Measurements from ENCODE around the gene FAT3.

The FAT3 gene

GRCh38 chr11:92240916-92241315, 16.3 kb downstream of the FAT3 start:
- Mint-ChIP-seq H3K9me3 (peaks cover 4% of the 10 kb centered on the region), H3K27ac (no peak overlapping the region), H3K4me3 (no peak overlapping the region), H3K4me1 (peaks cover 59% of the 10 kb centered on the region), H3K36me3 (ENCODE audit: low read depth) (peaks cover 14% of the 10 kb centered on the region), H3K27me3 (ENCODE audit: low read depth, poor library complexity) (peaks cover 3% of the 10 kb centered on the region)
- DNase-seq: no peak
- no peak for TF ChIP-seq CTCF (IDR thresholded peaks at IDR 0.05)

- H3K4me3 Mint-ChIP-seq: no peak overlapping the region
- no peak for DNase-seq
- H3K9me3 Mint-ChIP-seq: peaks cover 4% of the 10 kb centered on the region
- peaks cover 22% of the 10 kb centered on the region for H3K4me1 Mint-ChIP-seq
- H3K27me3 Mint-ChIP-seq (ENCODE audit: low read depth, poor library complexity): peaks cover 3% of the 10 kb centered on the region
- no peak overlapping the region for H3K27ac Mint-ChIP-seq
- H3K36me3 Mint-ChIP-seq (ENCODE audit: low read depth): peaks cover 22% of the 10 kb centered on the region
- no peak for TF ChIP-seq CTCF (IDR thresholded peaks at IDR 0.05)
Measured at GRCh38 chr11:92245700-92246271, 21.2 kb downstream of the FAT3 start.

DNA sequence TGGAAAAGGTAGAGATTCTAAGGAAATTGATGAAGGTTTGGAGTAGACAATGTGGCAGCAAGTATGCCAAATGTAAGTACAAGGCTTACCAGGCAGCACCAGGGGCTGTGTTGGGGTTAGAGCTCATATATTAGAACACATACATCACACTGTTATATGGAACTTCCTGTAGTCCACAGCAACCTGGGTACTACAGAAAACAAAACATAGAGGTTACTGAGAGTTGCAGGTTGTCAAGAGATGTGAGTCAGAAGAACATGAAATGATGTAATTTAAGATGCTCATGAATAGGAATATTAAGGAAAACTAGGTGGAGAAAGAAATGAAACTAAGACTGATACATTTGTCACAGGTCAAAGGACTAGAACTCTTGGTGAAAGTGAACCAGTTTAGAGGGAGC, 22.0 kb downstream of the FAT3 start:
- no peak overlapping the region for H3K4me3 Mint-ChIP-seq
- H3K9me3 Mint-ChIP-seq: peaks cover 4% of the 10 kb centered on the region
- DNase-seq: no peak
- H3K36me3 Mint-ChIP-seq (ENCODE audit: low read depth): peaks cover 22% of the 10 kb centered on the region
- H3K27me3 Mint-ChIP-seq (ENCODE audit: low read depth, poor library complexity): peaks cover 3% of the 10 kb centered on the region
- H3K27ac Mint-ChIP-seq: no peak overlapping the region
- peaks cover 15% of the 10 kb centered on the region for H3K4me1 Mint-ChIP-seq
- TF ChIP-seq CTCF (IDR thresholded peaks at IDR 0.05): no peak

GRCh38 chr11:92249156-92249753, 24.6 kb downstream of the FAT3 start:
- peaks cover 4% of the 10 kb centered on the region for H3K9me3 Mint-ChIP-seq
- TF ChIP-seq CTCF (IDR thresholded peaks at IDR 0.05): no peak

GRCh38 chr11:92251980-92252379, 27.4 kb downstream of the FAT3 start:
- H3K9me3 Mint-ChIP-seq: no peaks in the 10 kb centered on the region
- H3K4me3 Mint-ChIP-seq: no peak overlapping the region
- H3K27me3 Mint-ChIP-seq (ENCODE audit: low read depth, poor library complexity): no peaks in the 10 kb centered on the region
- peak overlapping the region; percentile 88 for H3K27ac Mint-ChIP-seq
- peaks cover 14% of the 10 kb centered on the region for H3K36me3 Mint-ChIP-seq (ENCODE audit: low read depth)
- no peak for DNase-seq
- no peak for TF ChIP-seq CTCF (IDR thresholded peaks at IDR 0.05)
- H3K4me1 Mint-ChIP-seq: peaks cover 34% of the 10 kb centered on the region

More at GRCh38 chr11:92249156-92249753, 24.6 kb downstream of the FAT3 start:
- no peak for DNase-seq
- Mint-ChIP-seq H3K4me1 (peaks cover 28% of the 10 kb centered on the region), H3K4me3 (no peak overlapping the region), H3K27ac (peak overlapping the region; percentile 15), H3K27me3 (ENCODE audit: low read depth, poor library complexity) (peaks cover 3% of the 10 kb centered on the region), H3K36me3 (ENCODE audit: low read depth) (peaks cover 22% of the 10 kb centered on the region)

- peaks cover 26% of the 10 kb centered on the region for H3K36me3 Mint-ChIP-seq (ENCODE audit: low read depth)
- H3K27ac Mint-ChIP-seq: no peak overlapping the region
- no peaks in the 10 kb centered on the region for H3K9me3 Mint-ChIP-seq
- no peak for DNase-seq
- no peaks in the 10 kb centered on the region for H3K27me3 Mint-ChIP-seq (ENCODE audit: low read depth, poor library complexity)
- H3K4me1 Mint-ChIP-seq: peaks cover 42% of the 10 kb centered on the region
- no peak overlapping the region for H3K4me3 Mint-ChIP-seq
- TF ChIP-seq CTCF (IDR thresholded peaks at IDR 0.05): no peak
Measured at GRCh38 chr11:92253421-92253820, 28.8 kb downstream of the FAT3 start.
